Stomach (tissue), 9 donors: ENCODE results near the gene PRKCE. TPM values are rescaled to one million over a fixed set of nuclear protein-coding genes. Genes with fewer than 3 reads are reported as not detected.

Experiments
- DNase-seq, 2 donors: peaks; one replicate each; pipeline versions ENCODE4 v3.0.0 to v3.0.0-alpha.2; 2013 to 2019
- H3K27ac ChIP-seq, 5 donors: fragments of 200-600 bp in 4 of 5; sonication (generic) in 4 of 5; one replicate each; pipeline ENCODE4 v1.5.1; 2013 to 2019; ENCODE audit warnings: mild to moderate bottlenecking in 1 of 5, moderate library complexity in 1 of 5
- H3K27me3 ChIP-seq, 3 donors: fragments of 200-600 bp; sonication (generic); one replicate each; pipeline ENCODE4 v1.5.1; 2017 to 2019; ENCODE audit warnings: mixed run types in 1 of 3
- H3K36me3 ChIP-seq, 4 donors: fragments of 200-600 bp; sonication (generic); 1 replicate in 3 of 4; 2 replicates in 1 of 4; pipeline ENCODE4 v1.5.1; 2016 to 2019
- H3K4me1 ChIP-seq, 4 donors: fragments of 200-600 bp; sonication (generic); one replicate each; pipeline ENCODE4 v1.5.1; 2016 to 2019
- H3K4me3 ChIP-seq, 4 donors: fragments of 200-600 bp; sonication (generic) in 3 of 4; one replicate each; pipeline ENCODE4 v1.5.1; 2016 to 2019; ENCODE audit warnings: mild to moderate bottlenecking in 1 of 4
- H3K9me3 ChIP-seq, 4 donors: fragments of 200-600 bp; sonication (generic); one replicate each; pipeline ENCODE4 v1.5.1; 2016 to 2019
- CTCF ChIP-seq, 7 experiments: fragments of 450-650 bp in 4 of 7; fragments of 200-600 bp in 3 of 7; sonication (generic) in 3 of 7; IDR thresholded peaks; one replicate each; pipeline ENCODE4 v1.5.1; 2016 to 2019; ENCODE audit warnings: antibody characterized with exemption in 7 of 7, control low read depth in 2 of 7, mild to moderate bottlenecking in 1 of 7
- EP300 ChIP-seq: sonication (generic); formaldehyde crosslinking; IDR thresholded peaks from one replicate; pipeline ENCODE4 v1.6.1; 2017; ENCODE audit warnings: antibody characterized with exemption
- POLR2A ChIP-seq, 4 donors: fragments of 450-650 bp; IDR thresholded peaks; one replicate each; pipeline ENCODE4 v1.6.1; 2016; ENCODE audit warnings: antibody characterized with exemption in 4 of 4, control low read depth in 2 of 4, mild to moderate bottlenecking in 1 of 4, moderate library complexity in 1 of 4
- POLR2AphosphoS5 ChIP-seq, 3 donors: sonication (generic); formaldehyde crosslinking; IDR thresholded peaks; one replicate each; pipeline ENCODE4 v1.6.1; 2016; ENCODE audit warnings: antibody characterized with exemption in 3 of 3
- WGBS, 5 donors: extraction: QIAGEN DNeasy Blood & Tissue Kit in 3 of 5; methylation state at CpG; one replicate each; pipeline versions ENCODE4 v1.1.5 to v1.1.7; 2013 to 2018; 5-methylcytosine and 5-hydroxymethylcytosine counted together
- intact Hi-C: fragments of 100-400 bp; cut with DNase I; formaldehyde crosslinking; loops from one replicate; pipeline ENCODE4 v1.15.1; 2023; ENCODE audit warnings: low total_unique reads
- polyA plus RNA-seq, 3 donors: library from polyadenylated mRNA; stranded (reverse); fragments of 200-250 nt; gene quantifications; one replicate each; pipeline ENCODE4 v1.2.3, GENCODE V29; 2013
- total RNA-seq, 5 donors: library from RNA; depleted of rRNA; stranded (reverse); fragments of >200 nt; gene quantifications; one replicate each; pipeline versions ENCODE4 v1.1.0 to v1.2.3, GENCODE V29; 2014 to 2016
- donor health status: healthy with polysubstance abuse.
- donor health status: Bipolar disorder and iron deficiency.
- donor health status: healthy.

The PRKCE gene
- total and polyA plus RNA-seq, 8 donors: 2.0 to 92.0 (median 10.0) TPM

- no peak overlapping the region for H3K27ac ChIP-seq
- TF ChIP-seq POLR2A (IDR thresholded peaks at IDR 0.05) (no peak), CTCF (IDR thresholded peaks at IDR 0.05) (no peak), EP300 (no peak), POLR2AphosphoS5 (IDR thresholded peaks at IDR 0.05) (no peak)
- no peaks in the 10 kb centered on the region for H3K27me3 ChIP-seq
- peaks cover 0 to 9% (median 3%) of the 10 kb centered on the region in 4 donors for H3K4me1 ChIP-seq
- H3K4me3 ChIP-seq: no peak overlapping the region
- H3K9me3 ChIP-seq: no peaks in the 10 kb centered on the region
- no peaks in the 10 kb centered on the region for H3K36me3 ChIP-seq
- DNase-seq: no peak
- intact Hi-C loops: no loop called here
- WGBS, 5 donors: 47 to 62% (median 50%) methylated on average over 2 of the region's 2 CpGs
Measured at GRCh38 chr2:45617496-45617895, 34.0 kb upstream of the PRKCE start.

- H3K36me3 ChIP-seq: no peaks in the 10 kb centered on the region
- peaks cover 17 to 42% (median 30%) of the 10 kb centered on the region in 4 donors for H3K4me1 ChIP-seq
- H3K9me3 ChIP-seq: no peaks in the 10 kb centered on the region
- no peak for TF ChIP-seq EP300
- no peak for TF ChIP-seq POLR2AphosphoS5 (IDR thresholded peaks at IDR 0.05)
- TF ChIP-seq CTCF (IDR thresholded peaks at IDR 0.05): no peak
- TF ChIP-seq POLR2A (IDR thresholded peaks at IDR 0.05): no peak
- no peak overlapping the region for H3K4me3 ChIP-seq
- intact Hi-C loops: no loop called here
- no peak for DNase-seq
- 63 to 76% (median 68%) methylated on average over 6 of the region's 6 CpGs for WGBS, 5 donors
- H3K27me3 ChIP-seq: no peaks in the 10 kb centered on the region
- H3K27ac ChIP-seq: no peak overlapping the region
Measured at GRCh38 chr2:45622336-45623075, 29.0 kb upstream of the PRKCE start.

GRCh38 chr2:45623098-45623497 lies 28.4 kb upstream of the PRKCE start:
- WGBS, 5 donors: 50 to 76% (median 66%) methylated on average over 3 of the region's 3 CpGs
- no peak overlapping the region for H3K4me3 ChIP-seq
- no peaks in the 10 kb centered on the region for H3K36me3 ChIP-seq
- no peak for TF ChIP-seq CTCF (IDR thresholded peaks at IDR 0.05)
- TF ChIP-seq POLR2A (IDR thresholded peaks at IDR 0.05): no peak
- no peak for TF ChIP-seq POLR2AphosphoS5 (IDR thresholded peaks at IDR 0.05)
- no peak for TF ChIP-seq EP300
- no peaks in the 10 kb centered on the region for H3K9me3 ChIP-seq
- peaks cover 23 to 45% (median 35%) of the 10 kb centered on the region in 4 donors for H3K4me1 ChIP-seq
- intact Hi-C loops: no loop called here
- no peak for DNase-seq
- H3K27ac ChIP-seq: no peak overlapping the region
- H3K27me3 ChIP-seq: no peaks in the 10 kb centered on the region

DNA sequence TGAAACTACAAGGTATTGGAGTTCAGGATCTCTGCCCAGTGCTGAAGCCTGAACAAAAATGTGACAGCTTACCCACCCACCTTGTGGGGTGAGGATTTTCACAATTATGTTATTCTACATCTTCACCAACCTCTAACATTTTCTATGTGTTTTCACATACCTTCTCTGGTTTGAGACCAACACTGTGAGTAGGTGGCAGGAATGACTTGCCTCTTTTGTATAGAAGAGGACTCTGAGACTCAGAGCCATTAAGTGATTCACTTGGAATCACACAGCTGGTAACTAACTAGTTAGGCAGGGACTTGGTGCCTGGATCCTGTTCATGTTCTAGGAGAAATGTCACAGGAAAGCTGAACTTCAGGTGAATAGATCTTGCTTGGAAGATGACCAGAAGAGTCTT lies 25.7 kb upstream of the PRKCE start:
- Histone ChIP-seq H3K9me3 (no peaks in the 10 kb centered on the region), H3K27me3 (no peaks in the 10 kb centered on the region), H3K27ac (peak overlapping the region; percentile 40 to 78 (median 66)), H3K4me1 (peaks cover 23 to 45% (median 35%) of the 10 kb centered on the region in 4 donors), H3K36me3 (no peaks in the 10 kb centered on the region), H3K4me3 (no peak overlapping the region)
- DNase-seq: no peak
- no peak for TF ChIP-seq EP300
- TF ChIP-seq POLR2AphosphoS5 (IDR thresholded peaks at IDR 0.05): no peak
- no peak for TF ChIP-seq POLR2A (IDR thresholded peaks at IDR 0.05)
- no peak for TF ChIP-seq CTCF (IDR thresholded peaks at IDR 0.05)
- intact Hi-C loops: no loop called here
